IPS-NIHi7 (cell line): Measurements from ENCODE around the gene NDUFB2.
"Not testable (repeated sequence)": the region's sequence is repeated elsewhere in the genome, so short reads cannot be mapped to it uniquely, and the experiment has no call there.

Experiments
- DNase-seq: peaks from one replicate; pipeline ENCODE4 v3.0.0; 2012; ENCODE audit warnings: mixed read lengths; ENCODE audit errors: extremely low spot score

The NDUFB2 gene

DNA sequence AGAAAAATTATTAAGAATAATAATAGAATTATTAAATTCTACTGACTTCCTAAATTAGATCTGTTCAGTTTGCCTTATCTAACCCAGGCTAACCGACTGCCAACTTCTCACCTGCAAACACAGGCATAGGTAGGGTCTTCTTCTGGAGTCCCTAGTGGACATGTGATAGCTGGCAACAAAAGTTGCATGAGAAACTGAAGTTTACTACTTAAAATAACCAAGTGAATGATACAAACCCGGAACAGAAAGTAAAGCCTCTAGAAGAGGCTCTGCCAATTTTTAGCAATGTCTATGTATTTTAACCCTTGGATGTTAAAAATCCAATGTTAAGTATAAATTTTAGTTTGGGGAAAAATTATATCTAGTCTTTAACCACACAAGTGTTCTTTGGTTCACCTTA, 37.6 kb downstream of the NDUFB2 start:
- no peak for DNase-seq

DNA sequence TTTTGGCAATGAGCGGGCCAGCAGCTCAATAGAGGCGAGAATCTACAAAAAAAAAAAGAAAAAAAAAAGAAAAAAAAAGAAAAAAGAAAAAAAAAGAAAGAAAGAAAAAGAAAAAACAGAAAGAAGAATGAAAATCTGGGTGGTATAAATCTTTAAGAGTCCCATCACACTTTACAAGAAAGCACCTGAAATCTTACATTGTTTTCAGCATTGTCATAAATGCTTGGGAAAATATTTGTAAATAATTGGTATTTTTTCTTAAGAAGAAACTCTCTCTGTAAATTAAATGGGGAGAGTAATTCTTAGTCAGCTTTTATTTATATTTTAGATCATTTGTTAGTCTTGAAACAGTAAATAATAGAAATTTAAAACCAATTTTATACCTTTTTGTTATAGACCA, 38.2 kb downstream of the NDUFB2 start:
- DNase-seq, result no peak

DNA sequence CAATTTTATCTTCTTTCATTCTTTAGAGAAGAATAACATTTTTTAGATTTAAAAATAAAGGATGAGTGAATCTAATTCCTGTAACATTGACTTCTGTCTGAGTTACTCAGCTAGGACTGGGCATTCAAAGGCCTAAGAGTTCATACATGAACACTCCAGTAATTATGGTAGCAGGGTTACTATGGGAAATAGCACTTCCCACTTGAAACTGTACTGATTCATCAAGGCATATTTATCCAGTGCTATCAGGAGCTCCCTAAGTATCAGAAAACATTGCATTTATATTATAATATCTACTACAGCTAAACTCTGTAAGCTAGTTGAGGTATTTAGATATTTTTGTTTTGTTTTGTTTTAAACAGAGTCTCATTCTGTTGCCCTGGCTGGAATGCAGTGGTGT, 41.8 kb downstream of the NDUFB2 start:
- no peak for DNase-seq

DNA sequence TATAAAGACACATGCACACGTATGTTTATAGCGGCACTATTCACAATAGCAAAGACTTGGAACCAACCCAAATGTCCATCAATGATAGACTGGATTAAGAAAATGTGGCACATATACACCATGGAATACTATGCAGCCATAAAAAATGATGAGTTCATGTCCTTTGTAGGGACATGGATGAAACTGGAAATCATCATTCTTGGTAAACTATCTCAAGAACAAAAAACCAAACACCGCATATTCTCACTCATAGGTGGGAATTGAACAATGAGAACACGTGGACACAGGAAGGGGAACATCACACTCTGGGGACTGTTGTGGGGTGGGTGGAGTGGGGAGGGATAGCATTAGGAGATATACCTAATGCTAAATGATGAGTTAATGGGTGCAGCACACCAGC, 46.7 kb downstream of the NDUFB2 start:
- not testable (repeated sequence) for DNase-seq

DNA sequence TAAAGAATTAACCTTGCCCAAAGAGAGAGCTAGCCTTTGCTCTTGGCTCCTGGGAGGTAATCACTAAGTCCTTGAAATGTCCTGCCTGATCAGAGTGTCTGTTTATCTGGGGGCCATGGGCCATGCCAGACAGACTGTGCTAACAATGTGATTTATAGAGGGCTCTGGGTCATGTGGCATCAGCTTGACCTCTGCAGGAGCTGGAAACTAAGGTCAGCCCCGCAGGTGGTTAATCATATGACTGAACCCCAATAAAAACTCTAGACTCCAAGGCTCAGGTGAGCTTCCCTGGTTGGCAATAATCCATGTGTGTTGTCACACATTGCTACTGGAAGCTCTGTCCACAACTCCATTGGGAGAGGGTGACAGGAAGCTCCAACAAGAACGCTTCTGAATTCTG, 47.5 kb downstream of the NDUFB2 start:
- no peak for DNase-seq

DNA sequence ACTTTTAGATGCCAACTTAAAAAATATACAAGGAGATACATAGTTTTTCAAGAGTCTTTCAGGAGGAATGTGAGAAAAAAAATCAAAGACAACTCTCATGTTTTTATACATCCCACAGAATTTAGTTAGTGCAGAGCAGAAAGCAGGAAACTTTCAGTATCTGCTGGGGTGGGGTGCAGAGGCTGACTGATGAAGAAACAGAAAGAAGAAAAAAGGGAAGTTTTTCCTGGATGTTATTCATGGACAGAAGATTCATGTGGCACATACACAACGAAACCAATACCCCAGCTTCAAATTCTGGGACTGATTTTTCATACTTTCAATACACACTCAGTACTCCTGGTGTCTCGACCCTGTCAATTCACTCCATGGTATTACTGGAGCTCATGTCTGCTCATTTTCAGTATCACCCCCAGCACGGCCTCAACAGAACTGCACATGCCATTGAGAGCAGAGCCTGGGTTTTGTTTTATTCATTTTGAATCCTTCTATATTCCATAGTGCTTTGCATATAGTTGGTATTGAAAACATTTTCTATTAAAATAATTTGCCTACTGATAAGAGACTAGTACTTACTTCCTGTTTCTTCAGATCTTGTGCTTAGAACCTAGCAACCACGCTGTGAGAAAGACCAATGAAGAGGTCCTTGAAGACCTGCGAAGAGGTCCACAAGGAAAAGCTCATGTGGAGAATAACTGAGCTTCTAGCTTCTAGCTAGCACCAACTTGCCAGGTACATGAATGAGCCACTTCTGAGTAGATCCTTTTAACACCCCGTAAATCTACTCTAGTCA, 49.0 kb downstream of the NDUFB2 start:
- DNase-seq, result no peak

DNA sequence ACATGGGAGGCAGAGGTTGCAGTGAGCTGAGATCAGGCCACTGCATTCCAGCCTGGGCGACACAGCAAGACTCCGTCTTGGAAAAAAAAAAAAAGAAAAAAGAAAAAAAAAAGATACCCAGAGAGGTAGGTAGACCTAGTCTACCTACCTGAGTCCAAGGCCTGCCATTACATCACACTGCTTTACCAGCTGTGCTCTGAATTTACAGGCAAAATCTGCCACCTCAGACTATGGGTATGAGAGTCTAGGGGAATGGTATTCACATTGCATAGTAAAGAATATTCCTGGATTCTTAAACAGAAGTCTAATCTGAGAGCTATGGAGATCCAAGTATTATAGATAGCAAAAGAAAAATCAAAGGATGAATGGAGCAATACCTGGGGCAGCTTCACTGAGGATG, 50.2 kb downstream of the NDUFB2 start:
- no peak for DNase-seq

DNA sequence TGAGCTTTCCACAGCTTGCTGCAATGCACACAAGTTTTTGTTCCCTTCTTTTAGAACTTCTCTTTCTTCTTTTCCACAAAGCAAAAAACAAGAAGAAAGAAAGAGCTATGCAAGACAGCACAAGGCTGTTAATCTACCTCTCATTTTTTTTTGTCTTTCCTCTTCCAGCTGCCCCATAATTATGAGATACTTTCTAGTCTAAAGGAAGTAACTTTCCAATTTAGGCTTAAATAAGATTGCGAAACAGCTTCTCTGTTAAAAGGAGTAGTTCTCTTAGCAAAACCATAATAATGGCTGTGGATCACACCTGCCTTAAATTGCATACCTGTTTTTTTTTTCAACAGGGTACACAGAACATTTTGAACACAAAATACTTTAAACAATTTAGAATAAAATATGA, 56.0 kb downstream of the NDUFB2 start:
- no peak for DNase-seq

DNA sequence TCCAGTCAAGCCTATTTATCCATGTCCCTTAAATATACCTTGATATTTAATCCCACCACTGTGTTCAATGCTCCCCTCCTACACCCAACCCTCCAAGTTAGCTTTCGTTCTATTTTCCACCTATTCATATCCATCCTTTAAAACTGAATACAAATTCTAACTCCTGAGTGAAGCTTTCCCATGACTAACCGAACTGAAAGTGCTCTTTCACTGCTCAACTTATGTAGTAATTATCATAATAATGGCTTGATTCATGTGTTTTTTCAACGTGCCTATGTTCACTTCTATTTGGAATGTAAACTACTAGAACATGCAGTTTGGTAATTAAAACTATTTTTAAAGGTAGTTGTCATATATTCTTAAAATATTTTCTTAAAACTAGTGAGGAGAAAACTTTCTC, 58.0 kb downstream of the NDUFB2 start:
- no peak for DNase-seq
